Measurements from ENCODE around the gene KYNU. TPM values are rescaled to one million over a fixed set of nuclear protein-coding genes. Genes with fewer than 3 reads are reported as not detected.

KYNU gene
- total and polyA plus RNA-seq, 7 donors = 0.10 to 0.69 (median 0.40) TPM

DNA sequence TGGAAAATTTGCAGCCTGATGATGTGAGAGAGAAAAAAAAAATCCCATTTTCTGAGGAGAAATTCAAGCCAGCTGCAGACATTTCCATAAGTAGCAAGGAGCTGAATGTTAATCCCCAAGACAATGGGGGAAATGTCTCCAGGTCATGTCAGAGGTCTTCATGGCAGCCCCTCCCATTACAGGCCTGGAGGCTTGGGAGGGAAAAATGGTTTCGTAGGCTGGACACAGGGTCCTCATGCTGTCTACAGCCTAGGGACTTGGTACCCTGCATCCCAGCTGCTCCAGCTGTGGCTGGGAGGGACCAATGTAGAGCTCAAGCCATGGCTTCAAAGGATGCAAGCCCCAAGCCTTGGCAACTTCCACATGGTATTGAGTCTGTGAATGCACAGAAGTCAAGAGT, 198.2 kb downstream of the KYNU start:
- ATAC-seq (no peak), DNase-seq (no peak)
- H3K4me1 ChIP-seq = no peaks in the 10 kb centered on the region
- no peaks in the 10 kb centered on the region for H3K36me3 ChIP-seq (ENCODE audit: insufficient read depth in 1 of 2, low read depth in 1 of 2)
- intact Hi-C loops (cut with DNase I) = no loop called here
- H3K9me3 ChIP-seq = no peaks in the 10 kb centered on the region
- 88 to 95% (median 91%) methylated on average over 1 of the region's 1 CpG for WGBS, 3 donors
- H3K27ac ChIP-seq = no peak overlapping the region
- H3K4me3 ChIP-seq = no peak overlapping the region
- TF ChIP-seq, protein P1, sequence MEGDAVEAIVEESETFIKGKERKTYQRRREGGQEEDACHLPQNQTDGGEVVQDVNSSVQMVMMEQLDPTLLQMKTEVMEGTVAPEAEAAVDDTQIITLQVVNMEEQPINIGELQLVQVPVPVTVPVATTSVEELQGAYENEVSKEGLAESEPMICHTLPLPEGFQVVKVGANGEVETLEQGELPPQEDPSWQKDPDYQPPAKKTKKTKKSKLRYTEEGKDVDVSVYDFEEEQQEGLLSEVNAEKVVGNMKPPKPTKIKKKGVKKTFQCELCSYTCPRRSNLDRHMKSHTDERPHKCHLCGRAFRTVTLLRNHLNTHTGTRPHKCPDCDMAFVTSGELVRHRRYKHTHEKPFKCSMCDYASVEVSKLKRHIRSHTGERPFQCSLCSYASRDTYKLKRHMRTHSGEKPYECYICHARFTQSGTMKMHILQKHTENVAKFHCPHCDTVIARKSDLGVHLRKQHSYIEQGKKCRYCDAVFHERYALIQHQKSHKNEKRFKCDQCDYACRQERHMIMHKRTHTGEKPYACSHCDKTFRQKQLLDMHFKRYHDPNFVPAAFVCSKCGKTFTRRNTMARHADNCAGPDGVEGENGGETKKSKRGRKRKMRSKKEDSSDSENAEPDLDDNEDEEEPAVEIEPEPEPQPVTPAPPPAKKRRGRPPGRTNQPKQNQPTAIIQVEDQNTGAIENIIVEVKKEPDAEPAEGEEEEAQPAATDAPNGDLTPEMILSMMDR (IDR thresholded peaks at IDR 0.05) = no peak
- H3K27me3 ChIP-seq (ENCODE audit: insufficient read depth in 3 of 3, low read length in 2 of 3) = no peaks in the 10 kb centered on the region

DNA sequence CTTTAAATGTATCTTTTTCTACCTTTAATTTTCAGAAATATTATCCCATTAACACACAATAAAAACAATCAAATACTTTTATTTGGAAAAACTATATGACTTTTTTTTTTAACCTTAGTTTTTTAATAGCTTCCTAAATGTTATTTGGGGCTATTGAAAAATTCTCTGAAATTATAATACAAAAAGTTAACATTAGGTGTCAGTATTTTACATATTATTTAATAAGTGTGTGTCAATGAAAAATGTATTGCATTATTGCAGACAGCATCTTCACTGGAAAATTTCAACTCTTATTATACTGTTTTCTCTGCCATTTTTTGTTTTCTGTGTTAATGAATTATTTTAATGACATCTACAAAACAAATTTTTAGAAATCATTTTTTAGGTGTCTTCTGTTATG, 200.6 kb downstream of the KYNU start:
- DNase-seq (no peak), ATAC-seq (no peak)
- H3K27me3 ChIP-seq (ENCODE audit: insufficient read depth in 3 of 3, low read length in 2 of 3) = no peaks in the 10 kb centered on the region
- H3K4me3 ChIP-seq = no peak overlapping the region
- no peaks in the 10 kb centered on the region for H3K36me3 ChIP-seq (ENCODE audit: insufficient read depth in 1 of 2, low read depth in 1 of 2)
- intact Hi-C loops (cut with DNase I) = no loop called here
- no peaks in the 10 kb centered on the region for H3K9me3 ChIP-seq
- no peak overlapping the region for H3K27ac ChIP-seq
- TF ChIP-seq, protein P1 (IDR thresholded peaks at IDR 0.05) = no peak
- no peaks in the 10 kb centered on the region for H3K4me1 ChIP-seq

DNA sequence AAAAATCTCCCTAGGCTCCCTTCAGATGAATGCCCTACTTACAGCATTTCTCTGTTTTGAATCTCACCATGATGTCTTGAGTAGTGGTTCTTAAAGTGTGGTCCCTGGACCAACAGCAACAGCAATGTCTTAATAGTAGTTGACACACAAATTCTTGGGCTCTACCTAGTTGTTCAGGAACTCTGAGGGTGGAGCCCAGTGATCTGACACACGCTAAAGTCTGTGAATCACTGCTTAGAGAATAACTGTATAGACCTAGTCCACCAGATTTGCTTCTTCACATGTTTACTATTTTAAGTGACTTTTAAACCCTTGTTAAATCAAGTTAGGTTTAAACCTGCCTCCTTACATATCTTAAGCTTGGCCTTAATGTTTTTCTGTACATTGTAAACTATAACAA, 204.2 kb downstream of the KYNU start:
- WGBS, 3 donors = 87 to 97% (median 87%) methylated on average over 1 of the region's 1 CpG
- DNase-seq (no peak), ATAC-seq (no peak)
- TF ChIP-seq, protein P1 (IDR thresholded peaks at IDR 0.05) = no peak
- H3K4me1 ChIP-seq = no peaks in the 10 kb centered on the region
- no peaks in the 10 kb centered on the region for H3K9me3 ChIP-seq
- H3K27me3 ChIP-seq (ENCODE audit: insufficient read depth in 3 of 3, low read length in 2 of 3) = no peaks in the 10 kb centered on the region
- H3K36me3 ChIP-seq (ENCODE audit: insufficient read depth in 1 of 2, low read depth in 1 of 2) = no peaks in the 10 kb centered on the region
- no peak overlapping the region for H3K4me3 ChIP-seq
- H3K27ac ChIP-seq = no peak overlapping the region
- intact Hi-C loops (cut with DNase I) = no loop called here

DNA sequence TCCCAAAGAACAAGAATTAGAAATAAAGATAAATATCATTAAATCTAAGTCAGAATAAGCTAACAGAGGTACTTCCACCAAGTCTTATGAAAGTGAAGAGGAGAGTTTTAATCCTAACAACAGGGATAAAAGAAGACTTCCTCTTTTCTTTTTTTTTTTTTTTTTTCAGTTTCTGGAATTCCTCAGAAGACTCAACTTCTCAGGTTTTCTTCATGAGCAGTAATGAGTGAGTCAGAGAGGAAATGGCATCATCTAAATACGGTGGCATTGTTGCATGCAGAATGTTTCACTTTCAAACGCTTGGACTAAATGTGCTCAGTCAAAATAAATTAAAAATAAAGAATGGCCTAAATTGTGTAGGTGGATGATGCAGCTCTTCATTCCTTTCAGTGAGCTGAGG, 206.2 kb downstream of the KYNU start:
- Histone ChIP-seq H3K4me1 (no peaks in the 10 kb centered on the region), H3K27me3 (ENCODE audit: insufficient read depth in 3 of 3, low read length in 2 of 3) (no peaks in the 10 kb centered on the region), H3K4me3 (no peak overlapping the region), H3K27ac (no peak overlapping the region), H3K36me3 (ENCODE audit: insufficient read depth in 1 of 2, low read depth in 1 of 2) (no peaks in the 10 kb centered on the region), H3K9me3 (no peaks in the 10 kb centered on the region)
- DNase-seq (no peak), ATAC-seq (no peak)
- 48 to 60% (median 57%) methylated on average over 2 of the region's 2 CpGs for WGBS, 3 donors
- TF ChIP-seq, protein P1 (IDR thresholded peaks at IDR 0.05) = no peak
- intact Hi-C loops (cut with DNase I) = no loop called here

DNA sequence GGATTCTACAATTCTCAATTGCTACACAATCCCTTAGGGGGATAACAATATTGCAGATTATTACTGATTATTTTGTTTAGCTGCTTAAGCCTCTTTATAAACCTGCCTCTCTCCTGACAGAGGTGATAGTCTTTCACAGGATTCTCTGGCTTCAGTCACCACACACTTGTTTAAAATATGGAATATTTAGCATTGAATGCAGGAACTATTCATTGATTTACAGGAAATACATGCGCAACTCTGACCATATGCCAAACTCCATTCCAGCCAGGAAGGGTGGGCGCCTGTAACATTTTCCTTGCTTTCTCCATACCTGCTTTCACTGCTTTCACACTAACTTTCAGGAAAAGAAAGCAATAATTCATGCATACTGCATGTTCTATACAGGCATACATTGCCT, 207.0 kb downstream of the KYNU start:
- intact Hi-C loops (cut with DNase I) = no loop called here
- DNase-seq (no peak), ATAC-seq (no peak)
- Histone ChIP-seq H3K9me3 (no peaks in the 10 kb centered on the region), H3K4me1 (no peaks in the 10 kb centered on the region), H3K36me3 (ENCODE audit: insufficient read depth in 1 of 2, low read depth in 1 of 2) (no peaks in the 10 kb centered on the region), H3K4me3 (no peak overlapping the region), H3K27ac (no peak overlapping the region), H3K27me3 (ENCODE audit: insufficient read depth in 3 of 3, low read length in 2 of 3) (no peaks in the 10 kb centered on the region)
- TF ChIP-seq, protein P1 (IDR thresholded peaks at IDR 0.05) = no peak
- 80 to 86% (median 86%) methylated on average over 2 of the region's 2 CpGs for WGBS, 3 donors
